DLD1 (cell line): Measurements from ENCODE around the gene HDAC9.

ENCODE experiments used
- in situ Hi-C: cut with HindIII; loops from 2 replicates; pipeline ENCODE4 v1.10.0; 2017; ENCODE audit warnings: low sequenced_read_pairs

HDAC9 gene

DNA sequence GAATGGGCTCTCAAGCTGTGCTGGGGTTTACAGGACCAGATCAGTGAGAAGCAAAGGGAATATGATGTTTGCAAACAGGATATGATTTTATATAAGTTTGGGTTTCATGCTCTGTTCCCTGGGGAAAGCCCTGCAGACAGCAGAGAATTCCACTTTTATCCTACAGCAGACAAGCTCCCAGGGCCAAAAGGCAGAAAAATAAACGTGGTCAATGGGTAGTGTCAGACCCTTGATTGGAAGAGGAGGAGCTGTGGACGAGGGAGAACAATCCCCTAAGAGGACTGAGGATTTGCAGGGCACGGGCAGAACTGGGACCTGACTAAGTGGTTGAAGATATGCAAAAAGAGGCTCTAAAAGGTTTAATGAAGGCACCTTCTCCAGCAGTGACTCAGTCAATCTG lies 275.3 kb downstream of the HDAC9 start:
- in situ Hi-C loops, result no loop called here

DNA sequence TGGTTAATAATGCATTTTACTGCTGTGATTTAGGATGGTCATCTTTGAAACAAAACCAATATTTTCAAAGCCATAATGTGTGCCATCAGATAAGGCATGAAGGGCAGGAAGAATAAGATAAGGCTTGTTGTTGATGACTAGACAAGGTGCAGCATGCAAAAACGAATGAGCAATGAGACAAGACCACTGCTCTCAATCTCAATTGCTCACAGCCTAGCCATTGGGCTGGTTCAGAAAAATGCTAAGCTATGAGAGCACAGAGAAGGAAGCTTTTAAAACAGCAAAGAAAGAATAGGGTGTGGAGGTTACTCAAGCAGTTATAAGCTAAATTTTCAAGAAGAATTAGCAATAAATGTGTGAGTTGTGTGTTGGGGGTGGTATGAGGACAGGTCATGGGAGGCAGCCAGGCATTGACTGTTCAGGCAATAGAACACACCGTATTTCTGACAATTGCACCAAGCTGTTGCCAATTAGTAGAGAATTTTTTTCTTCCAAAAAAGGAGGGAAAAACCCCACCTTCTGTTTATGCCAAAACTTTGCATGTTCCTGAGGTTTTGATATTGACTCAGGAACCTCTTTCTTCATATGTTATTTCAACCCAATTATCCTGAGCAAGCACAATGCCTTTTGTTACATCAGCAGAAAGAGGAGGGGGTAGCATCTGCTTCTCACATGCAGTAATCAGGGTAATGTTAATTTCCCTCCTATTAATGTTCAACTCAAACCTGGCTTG lies 276.5 kb downstream of the HDAC9 start:
- in situ Hi-C loops, result no loop called here

DNA sequence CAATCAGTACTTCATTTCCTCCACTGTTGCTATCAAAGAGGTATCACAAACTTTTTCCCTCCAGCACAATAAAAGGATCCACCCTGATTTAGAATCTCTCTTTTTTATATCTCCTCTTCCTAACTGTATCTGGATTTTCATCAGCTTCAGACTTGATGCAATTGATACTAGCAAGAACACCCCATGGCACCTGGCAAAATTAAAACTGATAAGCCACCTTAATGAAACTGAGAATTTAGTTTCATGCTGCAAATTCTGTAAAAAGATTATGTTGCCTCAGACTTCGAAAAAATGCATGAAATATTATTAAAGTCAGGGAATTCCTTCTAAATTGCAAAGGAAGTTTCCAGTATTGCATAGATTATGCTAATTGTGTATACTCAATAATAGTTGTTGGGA lies 277.0 kb downstream of the HDAC9 start:
- in situ Hi-C loops, result no loop called here

DNA sequence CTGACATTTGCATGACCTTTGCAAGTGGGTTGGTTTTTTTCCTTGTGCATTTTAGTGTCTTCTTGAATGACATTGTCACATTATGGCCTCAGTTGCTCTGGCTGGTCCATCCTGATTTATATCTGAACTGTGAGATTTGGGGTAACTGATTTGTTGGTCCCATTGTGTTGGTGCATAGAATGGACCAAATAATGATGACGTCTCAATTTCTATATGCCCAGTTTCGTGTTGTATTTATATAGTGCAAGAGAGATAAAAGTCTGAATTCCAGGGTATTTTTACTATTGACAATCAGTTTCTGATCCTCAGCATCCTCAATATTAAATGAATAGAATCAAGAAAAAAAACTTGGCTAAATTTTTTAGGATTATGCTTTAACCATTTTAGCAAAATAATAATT lies 281.8 kb downstream of the HDAC9 start:
- in situ Hi-C loops, result no loop called here

DNA sequence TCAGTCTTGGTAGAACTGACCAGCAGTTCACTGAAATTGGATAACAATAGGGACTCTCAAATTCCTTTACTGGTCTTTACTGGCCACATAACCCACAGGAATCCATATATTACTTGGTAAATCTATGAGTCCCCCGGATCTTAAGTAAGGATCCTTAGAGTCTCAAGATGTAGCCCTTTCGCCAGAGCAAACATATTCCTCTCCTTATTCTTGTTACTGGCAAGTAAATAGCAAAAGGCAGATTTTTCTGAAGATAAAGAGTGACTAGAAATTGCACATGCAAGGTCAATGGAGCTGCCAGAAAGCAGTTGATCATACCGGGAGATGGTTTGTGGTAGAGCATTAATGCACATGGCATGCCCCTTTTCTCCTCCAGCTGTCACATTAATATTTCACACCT lies 283.0 kb downstream of the HDAC9 start:
- in situ Hi-C loops, result no loop called here

DNA sequence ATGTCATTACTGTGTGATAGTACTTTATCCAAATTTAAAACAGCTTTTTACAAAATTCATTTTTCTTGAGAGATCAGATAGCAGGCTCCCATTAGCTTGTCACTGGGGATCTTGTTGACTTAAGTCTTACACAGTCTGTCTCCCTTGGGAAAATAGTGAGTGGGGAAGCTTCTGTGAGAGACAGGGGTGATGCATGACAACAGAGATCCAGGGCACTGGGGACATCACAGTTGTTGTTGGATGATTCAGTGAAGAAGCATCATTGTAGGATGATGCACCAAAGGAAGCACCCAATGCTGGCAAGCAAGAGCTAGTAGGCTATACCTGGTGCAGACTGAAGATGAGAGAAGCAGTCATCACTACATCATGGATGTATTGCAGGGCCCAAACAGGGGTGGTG lies 284.7 kb downstream of the HDAC9 start:
- in situ Hi-C loops, result no loop called here

DNA sequence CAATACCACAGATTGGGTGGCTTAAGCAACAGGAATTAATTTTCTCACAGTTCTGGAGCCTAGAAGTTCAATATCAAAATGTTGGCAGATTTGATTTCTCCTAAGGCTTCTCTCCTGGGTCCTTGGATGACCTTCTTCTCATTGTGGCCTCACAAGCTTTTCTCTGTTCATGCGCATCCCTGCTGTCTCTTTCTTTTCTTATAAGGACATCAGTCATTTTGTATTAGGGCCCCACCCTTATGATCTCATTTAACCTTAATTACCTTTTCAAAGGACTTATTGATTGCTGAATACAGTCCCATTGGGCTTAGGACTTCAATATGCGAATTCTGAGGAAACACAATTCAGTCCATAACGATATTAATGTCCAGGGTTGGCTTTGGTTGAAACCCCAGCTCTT lies 285.4 kb downstream of the HDAC9 start:
- in situ Hi-C loops, result no loop called here

DNA sequence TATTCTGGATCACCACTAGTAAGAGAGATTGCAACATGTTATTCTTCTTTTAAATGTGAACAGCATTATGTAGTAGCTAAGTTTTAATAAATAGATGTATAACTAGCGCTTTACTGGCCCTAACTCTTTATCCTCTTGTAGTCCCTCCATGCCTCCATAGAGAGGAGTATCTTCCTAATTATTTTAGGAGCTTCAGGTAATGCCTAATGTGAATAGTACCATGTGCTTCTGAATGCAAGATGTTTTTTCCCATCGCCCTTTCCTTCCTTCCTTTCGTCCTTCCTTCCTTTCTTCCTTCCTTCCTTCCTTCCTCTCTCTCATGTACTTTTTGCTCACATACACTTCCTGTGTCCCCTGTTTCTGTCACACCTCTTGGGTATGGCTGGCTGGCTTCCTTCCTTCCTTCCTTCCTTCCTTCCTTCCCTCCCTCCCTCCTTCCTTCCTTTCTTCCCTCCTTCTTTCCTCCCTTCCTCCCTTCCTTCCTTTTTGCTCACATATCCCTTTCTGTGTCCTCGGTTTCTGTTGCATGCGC lies 290.7 kb downstream of the HDAC9 start:
- in situ Hi-C loops, result no loop called here

DNA sequence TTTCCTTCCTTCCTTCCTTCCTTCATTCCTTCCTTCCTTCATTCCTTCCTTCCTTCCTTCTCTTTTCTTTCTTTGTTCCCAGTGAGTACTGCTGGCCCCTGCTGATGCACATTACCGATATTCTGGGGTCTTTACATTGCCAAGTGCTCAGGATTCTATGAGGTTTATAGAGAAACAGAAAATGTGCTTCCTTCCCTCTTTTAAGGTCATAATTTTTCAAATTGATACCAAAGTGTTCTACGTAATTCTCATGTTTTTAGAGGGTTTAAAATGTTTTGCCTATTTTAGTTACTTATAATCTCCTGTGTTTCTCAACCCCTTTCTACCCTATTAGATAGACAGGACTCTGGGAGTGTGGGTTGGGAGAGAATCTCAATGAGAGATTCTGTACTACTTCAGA lies 291.2 kb downstream of the HDAC9 start:
- in situ Hi-C loops, result no loop called here

DNA sequence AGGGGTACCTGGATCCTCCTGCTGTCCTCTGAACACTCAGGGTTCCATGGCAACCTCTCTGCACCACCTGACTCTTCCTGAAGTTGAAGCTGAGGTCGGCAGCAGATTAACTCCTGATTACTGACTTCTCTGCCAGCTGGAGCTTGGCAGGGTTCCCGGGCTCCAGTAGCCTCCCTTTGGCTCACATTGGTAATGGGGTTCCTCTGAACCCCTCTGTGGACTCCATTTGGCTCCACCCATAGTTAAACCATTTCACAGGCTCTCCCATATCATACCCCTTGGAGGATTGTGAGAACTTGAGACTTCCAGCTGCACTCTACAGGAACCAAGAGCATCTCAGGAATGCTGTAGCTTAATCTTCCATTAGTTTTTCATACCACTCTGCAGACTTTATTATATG lies 292.5 kb downstream of the HDAC9 start:
- in situ Hi-C loops, result no loop called here

DNA sequence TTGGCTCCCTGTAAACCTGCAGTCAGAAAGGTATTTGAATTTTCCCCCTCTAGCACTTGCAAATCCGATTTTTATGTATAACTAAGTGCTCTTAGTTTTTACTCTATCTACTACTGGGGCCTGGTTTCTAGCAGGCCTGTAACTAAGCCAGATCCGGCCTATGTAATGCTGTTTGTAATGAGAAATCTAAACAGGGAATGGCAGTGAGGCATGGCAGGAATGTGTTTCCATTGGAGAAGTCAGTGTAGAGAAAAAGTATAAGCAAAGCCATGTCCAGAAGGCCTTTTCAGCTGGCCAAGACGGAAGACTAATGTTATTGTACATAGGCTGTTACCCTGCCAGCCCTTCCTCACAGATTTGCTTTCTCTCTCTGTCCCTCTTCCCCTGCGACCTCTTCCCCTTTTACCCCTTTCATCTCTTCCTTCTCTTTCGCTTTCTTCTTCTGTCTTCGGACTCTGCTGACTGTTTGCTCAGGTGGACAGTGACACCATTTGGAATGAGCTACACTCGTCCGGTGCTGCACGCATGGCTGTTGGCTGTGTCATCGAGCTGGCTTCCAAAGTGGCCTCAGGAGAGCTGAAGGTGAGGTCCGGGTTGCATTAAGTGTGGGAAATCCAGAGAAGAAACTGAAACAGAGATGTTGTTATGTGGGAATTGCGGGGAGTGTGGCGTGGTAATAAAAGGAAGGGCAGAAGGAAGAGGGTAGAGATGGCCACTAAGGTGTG lies 297.5 kb downstream of the HDAC9 start:
- in situ Hi-C loops, result no loop called here

DNA sequence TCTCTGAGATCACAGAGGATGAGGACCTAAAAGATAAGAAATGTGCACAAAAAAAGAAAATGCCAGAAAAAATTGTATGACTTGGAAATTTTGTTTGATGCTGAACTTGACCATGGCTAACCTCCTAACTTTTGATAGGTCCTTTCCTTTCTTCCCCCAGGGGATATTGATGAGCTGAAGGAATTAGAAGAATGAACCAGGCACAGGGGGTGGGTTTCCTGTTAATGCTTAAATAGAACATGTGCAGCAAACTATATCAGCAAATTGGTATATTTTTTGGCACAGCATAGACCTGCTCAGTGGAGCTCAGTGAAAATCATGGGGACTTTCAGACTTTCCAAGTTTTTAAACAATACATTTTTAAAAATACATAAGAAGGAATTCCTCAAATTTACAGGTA lies 300.7 kb downstream of the HDAC9 start:
- in situ Hi-C loops, result no loop called here

DNA sequence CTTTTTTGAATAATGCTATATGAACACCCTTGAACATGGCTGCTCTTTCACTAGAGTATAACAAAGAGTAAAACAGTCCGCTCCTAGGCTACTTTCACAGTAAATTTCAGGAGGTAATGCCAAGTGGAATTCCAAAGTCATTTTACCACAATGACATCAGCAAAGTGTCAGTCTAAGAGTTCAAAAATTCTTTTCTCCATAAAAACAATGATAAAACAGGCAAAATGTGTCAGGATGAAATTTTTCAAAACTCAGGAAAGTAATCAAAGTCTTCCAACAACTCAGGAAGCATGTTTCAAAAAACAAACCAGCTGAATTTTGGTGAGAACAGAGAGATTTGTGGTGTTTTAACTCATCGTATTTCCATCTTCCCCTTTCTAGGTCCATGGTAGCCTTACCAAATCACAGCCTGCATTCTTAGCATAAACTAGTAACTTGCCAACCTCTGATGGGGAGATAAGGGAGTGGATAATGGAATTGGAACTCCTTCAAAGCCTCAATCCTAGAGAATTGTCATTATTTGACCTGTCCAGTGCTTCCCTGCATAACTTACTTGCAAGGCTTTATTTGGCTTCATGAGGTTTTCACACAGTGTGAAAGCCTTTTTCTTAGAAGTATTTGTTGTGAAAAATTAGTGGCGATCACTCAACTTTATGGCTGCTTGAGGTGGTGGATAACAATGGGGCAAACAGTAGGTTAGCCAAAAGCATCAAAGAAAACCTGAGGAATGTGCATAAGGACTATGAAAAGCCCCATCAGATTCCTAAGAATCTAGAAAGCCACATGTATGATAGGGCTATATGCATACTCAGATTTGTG lies 302.7 kb downstream of the HDAC9 start:
- in situ Hi-C loops, result no loop called here

DNA sequence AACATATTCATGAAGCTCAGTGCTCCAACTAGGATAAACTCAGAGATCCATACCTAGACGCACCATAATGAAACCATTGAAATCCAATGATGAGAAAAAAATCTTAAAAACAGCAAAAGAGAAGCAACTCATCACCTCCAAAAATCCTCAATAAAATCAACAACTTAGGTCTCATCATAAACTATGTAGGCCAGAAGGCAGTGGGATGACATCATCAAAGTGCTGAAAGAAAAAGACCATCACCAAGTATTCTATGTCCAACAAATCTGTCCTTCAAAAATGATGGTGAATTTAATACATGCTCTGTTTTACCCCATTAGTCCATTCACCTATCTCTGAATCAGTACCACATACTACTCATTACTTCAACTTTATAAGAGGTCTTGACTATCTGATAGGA lies 304.4 kb downstream of the HDAC9 start:
- in situ Hi-C loops, result no loop called here

DNA sequence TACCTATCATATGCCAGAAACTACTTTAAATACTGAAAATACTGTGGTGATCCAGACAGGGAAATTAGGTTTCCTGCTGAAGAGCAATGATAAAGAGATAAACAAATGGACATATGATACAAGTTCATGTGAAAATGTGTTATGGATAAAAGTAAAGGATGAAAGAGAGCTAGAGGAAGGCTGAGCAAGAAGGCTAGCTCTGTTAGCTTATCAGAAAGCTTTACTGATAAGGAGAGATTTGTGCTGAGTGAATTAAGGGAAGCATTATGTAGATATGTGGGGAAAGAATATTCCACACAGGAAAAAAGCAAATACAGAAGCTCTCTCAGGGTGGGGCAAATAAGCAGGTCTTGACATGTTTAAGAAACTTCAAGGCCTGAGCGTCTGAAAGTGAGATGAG lies 308.4 kb downstream of the HDAC9 start:
- in situ Hi-C loops, result no loop called here

DNA sequence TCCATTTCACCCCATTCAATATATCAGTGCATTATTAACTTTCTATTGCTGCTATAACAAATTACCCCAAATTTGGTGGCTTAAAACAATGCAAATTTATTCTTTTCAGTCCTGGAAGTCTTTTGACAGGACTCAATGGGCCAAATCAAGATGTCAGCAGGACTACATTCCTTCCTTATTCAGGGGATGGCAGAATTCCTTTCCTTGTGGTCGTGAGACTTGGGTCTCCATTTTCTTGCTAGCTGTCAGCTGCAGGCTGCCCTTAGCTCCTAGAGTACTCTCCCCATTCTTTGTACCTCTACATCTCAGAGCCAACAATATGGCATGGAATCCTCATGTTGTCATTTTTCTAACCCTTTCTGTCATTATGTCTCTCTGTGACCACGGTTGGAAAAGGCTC lies 310.6 kb downstream of the HDAC9 start:
- in situ Hi-C loops, result no loop called here

DNA sequence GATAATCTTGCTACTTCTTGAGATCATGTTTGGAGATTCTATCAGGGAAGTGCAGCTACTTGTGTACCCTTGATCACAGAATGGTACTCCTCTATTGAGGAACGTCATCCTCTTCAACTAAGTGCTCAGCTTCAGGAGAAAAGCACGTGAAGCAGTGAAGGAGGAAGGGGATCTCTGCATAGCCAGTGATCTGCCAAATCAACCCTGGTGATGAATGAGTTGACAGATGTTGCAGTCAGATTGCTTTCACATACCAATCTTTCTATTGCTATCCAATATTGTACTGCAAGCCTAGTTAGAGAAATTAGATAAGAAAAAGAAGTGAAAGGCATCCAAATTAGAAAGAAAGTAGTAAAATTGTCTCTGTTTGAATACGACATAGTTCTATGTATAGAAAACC lies 312.5 kb downstream of the HDAC9 start:
- in situ Hi-C loops, result no loop called here

DNA sequence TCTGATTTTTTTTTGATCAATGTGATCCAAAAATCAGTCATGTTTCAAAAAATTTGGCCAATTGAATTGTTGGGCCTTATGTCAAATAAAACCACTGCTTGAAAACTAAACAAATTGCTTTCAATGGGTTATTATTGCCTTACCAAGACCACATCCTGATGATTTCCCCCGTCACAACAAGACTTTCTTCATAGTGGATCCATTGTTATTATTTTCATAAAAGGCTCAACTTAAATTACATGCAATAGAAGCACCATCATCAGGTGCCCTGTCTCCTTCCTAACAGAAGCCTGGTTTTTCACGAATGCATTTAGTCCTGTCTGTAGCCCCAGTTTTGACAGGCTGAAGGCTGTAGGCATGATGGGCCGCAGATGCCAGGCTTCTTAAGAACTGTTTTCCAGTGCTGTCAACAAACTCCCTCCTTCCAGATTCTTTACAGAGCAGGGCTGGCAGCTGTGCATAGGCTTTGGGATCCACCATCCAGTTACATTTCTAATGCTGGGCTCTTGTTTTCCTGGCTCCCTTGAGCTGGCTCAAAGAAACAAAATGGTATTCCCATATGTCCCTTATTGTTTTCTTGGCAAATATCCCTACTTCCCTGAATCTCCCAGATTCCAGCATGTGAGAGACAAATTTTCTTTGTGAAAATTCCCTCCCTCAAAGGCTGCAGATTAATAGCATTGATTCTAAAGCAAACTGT lies 319.9 kb downstream of the HDAC9 start:
- in situ Hi-C loops, result no loop called here

DNA sequence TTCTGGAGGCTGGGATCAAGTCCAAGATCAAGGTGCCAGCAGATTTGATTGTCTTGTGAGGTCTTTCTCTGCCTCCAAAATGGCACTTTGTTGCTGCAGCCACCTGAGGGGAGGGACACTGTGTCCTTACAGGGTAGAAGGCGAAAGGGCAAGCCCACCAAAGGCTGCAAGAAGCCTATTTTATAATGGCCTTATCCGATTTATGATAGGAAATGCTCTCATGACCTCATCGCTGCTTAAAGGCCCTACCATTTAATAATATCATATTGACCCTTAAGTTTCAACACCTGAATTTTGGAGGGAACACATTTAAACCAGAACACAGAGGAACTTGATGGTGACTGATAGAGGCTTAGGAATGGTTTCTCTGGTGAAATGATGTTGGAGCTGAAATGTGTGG lies 325.4 kb downstream of the HDAC9 start:
- in situ Hi-C loops, result no loop called here

DNA sequence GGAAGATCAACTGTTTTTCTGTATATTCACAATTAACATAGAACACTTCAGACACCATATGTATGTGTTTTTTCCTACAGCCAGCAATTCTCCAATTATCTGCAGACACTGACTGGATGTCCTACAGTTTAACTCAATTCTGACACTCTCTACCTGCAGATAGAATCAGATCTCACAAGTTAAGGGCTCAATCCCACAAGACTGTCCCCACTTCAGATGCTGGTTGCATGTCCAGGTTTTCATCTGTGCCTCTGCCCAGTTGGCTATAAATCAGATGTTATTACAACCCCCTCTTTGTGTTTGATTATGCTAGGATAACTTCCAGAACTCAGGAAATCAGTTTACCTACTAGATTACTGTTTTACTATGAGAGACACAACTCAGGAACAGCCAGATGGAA lies 326.0 kb downstream of the HDAC9 start:
- in situ Hi-C loops, result no loop called here

DNA sequence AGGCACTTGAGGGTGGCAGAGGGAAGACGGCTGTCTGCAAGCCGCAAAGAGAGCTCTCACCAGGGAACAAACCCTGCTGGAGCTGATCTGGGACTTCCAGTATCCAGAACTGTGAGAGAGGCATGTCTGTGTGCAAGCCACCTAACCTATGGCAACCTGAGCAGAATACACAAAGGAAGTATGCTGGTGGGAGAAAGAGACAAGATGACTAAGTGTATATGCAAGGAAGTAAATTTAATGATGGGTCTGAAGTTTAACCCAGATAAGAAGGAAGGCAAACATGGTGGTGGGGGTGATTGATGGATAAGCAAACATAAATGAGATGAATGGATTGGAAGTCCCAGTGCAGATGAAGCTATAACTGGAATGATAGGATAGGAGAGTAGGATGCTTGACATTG lies 328.6 kb downstream of the HDAC9 start:
- in situ Hi-C loops, result no loop called here
